HCT116 (cell line): ENCODE results near the gene PRR36. TPM values are rescaled to one million over a fixed set of nuclear protein-coding genes. Genes with fewer than 3 reads are reported as not detected.
A peak's percentile ranks its signal among the peaks of the same experiment; 100 is the strongest.

ENCODE experiments used
- ATAC-seq: fragments of 200-7000 bp; cut with Tn5 transposase; 2 replicates; pipeline ENCODE4 v1.9.1; 2020; ENCODE audit warnings: mild to moderate bottlenecking, moderate library complexity
- BruUV-seq: library from RNA; stranded (reverse); fragments of 400-500 nt; replicated peaks from 2 replicates; lab custom pipeline; 2021; lab: Mats Ljungman, UMichigan
- CTCF ChIA-PET: fragments of 300-600 bp; sonication (Branson Sonifier 250); formaldehyde crosslinking; loops from one replicate; lab custom pipeline; 2021; ENCODE audit warnings: antibody characterized with exemption; lab: Charles Lee
- POLR2A ChIA-PET: fragments of 300-600, 350-600 bp; sonication (Branson Sonifier 250); formaldehyde crosslinking; loops from one replicate; lab custom pipeline; 2021; ENCODE audit warnings: antibody characterized with exemption; lab: Charles Lee
- RAD21 ChIA-PET, 2 experiments: fragments of 300-600 bp; sonication (Branson Sonifier 250); formaldehyde crosslinking; loops; one replicate each; lab custom pipeline; 2023; ENCODE audit warnings: low total read pairs in 2 of 2; ENCODE audit not compliant: uncharacterized antibody in 2 of 2, unreplicated experiment in 2 of 2, low non-redundant PET in 1 of 2; lab: Charles Lee
- DNase-seq: peaks from one replicate; pipeline ENCODE4 v3.0.0-alpha.2; 2010; ENCODE audit warnings: low read depth, low spot score
- H2AFZ ChIP-seq: fragments of 200-600 bp; shearing (Covaris generic), sonication (generic); 2 replicates; pipeline ENCODE4 v1.6.1; 2017; ENCODE audit warnings: low read depth, mixed run types, mixed read lengths, antibody characterized with exemption, low read length; ENCODE audit not compliant: poor library complexity, severe bottlenecking
- H3K27ac ChIP-seq: 2 replicates; pipeline ENCODE4 v1.5.1; 2012; ENCODE audit warnings: low read depth, low read length
- H3K27me3 ChIP-seq: fragments of 200-600 bp; sonication (generic); 2 replicates; pipeline ENCODE4 v1.6.1; 2016; ENCODE audit warnings: mixed run types, low read length, mixed read lengths; ENCODE audit not compliant: insufficient read depth
- H3K36me3 ChIP-seq, 2 experiments: fragments of 200-500 bp in 1 of 2; fragments of 200-600 bp in 1 of 2; sonication (Bioruptor generic) in 1 of 2; sonication (generic) in 1 of 2; 2 replicates each; pipeline versions ENCODE4 v1.5.1 to v1.6.1; 2014 to 2016; ENCODE audit warnings: low read length in 2 of 2, inconsistent platforms in 1 of 2, mixed read lengths in 1 of 2, mixed run types in 1 of 2; ENCODE audit not compliant: insufficient read depth in 2 of 2, control insufficient read depth in 1 of 2
- H3K4me1 ChIP-seq, 2 experiments: fragments of 200-600 bp in 1 of 2; sonication (generic) in 1 of 2; 2 replicates each; pipeline versions ENCODE4 v1.5.1 to v1.6.1; 2012 to 2017; ENCODE audit warnings: low read length in 2 of 2, inconsistent platforms in 1 of 2, mild to moderate bottlenecking in 1 of 2, mixed read lengths in 1 of 2, mixed run types in 1 of 2, moderate library complexity in 1 of 2; ENCODE audit not compliant: insufficient read depth in 2 of 2, control insufficient read depth in 1 of 2
- H3K4me2 ChIP-seq: fragments of 200-600 bp; sonication (generic); 2 replicates; pipeline ENCODE4 v1.6.1; 2017; ENCODE audit warnings: mixed run types, low read length, mixed read lengths
- H3K4me3 ChIP-seq, 2 experiments: fragments of 200-600 bp in 1 of 2; sonication (generic) in 1 of 2; replicated peaks in 1 of 2; 2 replicates each; pipeline ENCODE4 v1.5.1; 2011 to 2016; ENCODE audit warnings: low read length in 2 of 2, control low read depth in 1 of 2, low read depth in 1 of 2, mild to moderate bottlenecking in 1 of 2, mixed read lengths in 1 of 2, mixed run types in 1 of 2
- H3K79me2 ChIP-seq: fragments of 200-600 bp; sonication (generic); 2 replicates; pipeline ENCODE4 v1.6.1; 2017; ENCODE audit warnings: mild to moderate bottlenecking, mixed run types, low read length, moderate library complexity, mixed read lengths; ENCODE audit not compliant: insufficient read depth
- H3K9ac ChIP-seq: fragments of 200-600 bp; sonication (generic); 2 replicates; pipeline ENCODE4 v1.6.1; 2016; ENCODE audit warnings: low read length, mixed read lengths
- H3K9me2 ChIP-seq: fragments of 200-600 bp; sonication (generic), shearing (Covaris generic); 2 replicates; pipeline ENCODE4 v1.6.1; 2017; ENCODE audit warnings: mixed run types, mild to moderate bottlenecking, moderate library complexity; ENCODE audit not compliant: insufficient read depth
- H3K9me3 ChIP-seq, 2 experiments: fragments of 200-500 bp in 1 of 2; fragments of 200-600 bp in 1 of 2; sonication (Bioruptor generic) in 1 of 2; sonication (generic) in 1 of 2; 2 replicates each; pipeline ENCODE4 v1.6.1; 2014 to 2017; ENCODE audit warnings: low read length in 2 of 2, mixed read lengths in 2 of 2, inconsistent platforms in 1 of 2, low read depth in 1 of 2, mild to moderate bottlenecking in 1 of 2, mixed run types in 1 of 2, moderate library complexity in 1 of 2; ENCODE audit not compliant: control insufficient read depth in 1 of 2, insufficient read depth in 1 of 2
- H4K20me1 ChIP-seq: fragments of 200-600 bp; sonication (generic), shearing (Covaris generic); 2 replicates; pipeline ENCODE4 v1.6.1; 2017; ENCODE audit warnings: mixed run types, mild to moderate bottlenecking, moderate library complexity; ENCODE audit not compliant: insufficient read depth
- ATF3 ChIP-seq: IDR thresholded peaks from 2 replicates; pipeline ENCODE4 v1.6.1; 2012
- CBX3 ChIP-seq: IDR thresholded peaks from 2 replicates; pipeline ENCODE4 v1.6.1; 2012; ENCODE audit warnings: low read depth
- CEBPB ChIP-seq: IDR thresholded peaks from 2 replicates; pipeline ENCODE4 v1.6.1; 2012; ENCODE audit warnings: low read depth
- CTCF ChIP-seq, 3 experiments: fragments of 200-600 bp in 1 of 3; sonication (generic) in 1 of 3; IDR thresholded peaks in 2 of 3; conservative IDR thresholded peaks in 1 of 3; 2 replicates each; pipeline ENCODE4 v1.5.1; 2012 to 2017; ENCODE audit warnings: low read depth in 2 of 3, low read length in 2 of 3, antibody characterized with exemption in 1 of 3, borderline replicate concordance in 1 of 3, control low read depth in 1 of 3, mild to moderate bottlenecking in 1 of 3, mixed read lengths in 1 of 3, mixed run types in 1 of 3, moderate library complexity in 1 of 3; ENCODE audit not compliant: insufficient read depth in 1 of 3
- EGR1 ChIP-seq: IDR thresholded peaks from 2 replicates; pipeline ENCODE4 v1.6.1; 2012; ENCODE audit warnings: low read depth
- EZH2 ChIP-seq: fragments of 200-600 bp; sonication (generic); IDR thresholded peaks from 2 replicates; pipeline ENCODE4 v1.6.1; 2017; ENCODE audit warnings: antibody characterized with exemption, mixed run types
- EZH2phosphoT487 ChIP-seq: fragments of 200-600 bp; IDR thresholded peaks from 2 replicates; pipeline ENCODE4 v1.6.1; 2018; ENCODE audit warnings: antibody characterized with exemption, borderline replicate concordance
- FOSL1 ChIP-seq: IDR thresholded peaks from 2 replicates; pipeline ENCODE4 v1.6.1; 2012; ENCODE audit warnings: low read depth
- JUND ChIP-seq: IDR thresholded peaks from 2 replicates; pipeline ENCODE4 v1.6.1; 2012
- MAX ChIP-seq: IDR thresholded peaks from 2 replicates; pipeline ENCODE4 v1.6.1; 2012
- POLR2AphosphoS5 ChIP-seq: IDR thresholded peaks from 2 replicates; pipeline ENCODE4 v1.6.1; 2011; ENCODE audit warnings: mild to moderate bottlenecking, low read depth, low read length, moderate library complexity
- RAD21 ChIP-seq: IDR thresholded peaks from 2 replicates; pipeline ENCODE4 v1.6.1; 2012; ENCODE audit warnings: low read depth, mild to moderate bottlenecking
- SIN3A ChIP-seq: IDR thresholded peaks from 2 replicates; pipeline ENCODE4 v1.6.1; 2012; ENCODE audit warnings: low read depth
- SP1 ChIP-seq: IDR thresholded peaks from 2 replicates; pipeline ENCODE4 v1.6.1; 2012; ENCODE audit warnings: low read depth
- TCF7L2 ChIP-seq: IDR thresholded peaks from 2 replicates; pipeline ENCODE4 v1.7.0; 2011; ENCODE audit warnings: borderline replicate concordance, inconsistent platforms; ENCODE audit not compliant: insufficient read depth, insufficient read length; ENCODE audit errors: extremely low read depth
- intact Hi-C: fragments of 100-400 bp; cut with micrococcal nuclease; formaldehyde crosslinking; loops from 2 replicates; pipeline ENCODE4 v1.10.0; 2022
- total RNA-seq: library from RNA; stranded (reverse); gene quantifications from one replicate; pipeline ENCODE4 v1.2.1, GENCODE V29; 2021; ENCODE audit not compliant: unreplicated experiment

Gene PRR36
- total RNA-seq, 1 experiment from 2014 or later, result 7.5 TPM

GRCh38 chr19:7922836-7923195 lies 48.6 kb upstream of the PRR36 start (continued):
- no peak for TF ChIP-seq CTCF (IDR thresholded peaks at IDR 0.05 in 2 of 3, conservative IDR thresholded peaks at IDR 0.05 in 1 of 3; ENCODE audit: borderline replicate concordance in 1 of 3, insufficient read depth in 1 of 3, low read depth in 2 of 3, low read length in 2 of 3)
- TF ChIP-seq SIN3A, result no peak

- Histone ChIP-seq H3K36me3 (peaks cover 0 to 12% of the 10 kb centered on the region in 2 experiments; a peak in 3 of 4 replicates), H3K4me2 (peak overlapping the region; percentile 82), H3K27ac (peak overlapping the region; percentile 81), H3K9me2 (no peaks in the 10 kb centered on the region), H2AFZ (no peak overlapping the region), H3K9ac (no peak overlapping the region), H3K4me3 (no peak overlapping the region), H4K20me1 (no peaks in the 10 kb centered on the region), H3K9me3 (no peaks in the 10 kb centered on the region), H3K4me1 (peaks cover 17 to 59% of the 10 kb centered on the region in 2 experiments; a peak in 3 of 4 replicates), H3K79me2 (peaks cover 10% of the 10 kb centered on the region; the same call in 1 of the 2 replicates), H3K27me3 (no peaks in the 10 kb centered on the region)
- ChIA-PET CTCF (interaction anchor here (3.6 to 5.2 kb wide), 2 partner anchors 22 to 53 kb away, joined by 30 to 41 read pairs; partner anchors contain the start of gene TIMM44), POLR2A (interaction anchor here (2.7 kb wide), 1 partner anchor 53 kb away, joined by 33 read pairs; no protein-coding TSS in a partner anchor), RAD21 (no interaction called here)
- BruUV-seq, result TSS peak; percentile 16
- ATAC-seq (no peak), DNase-seq (no peak)
- intact Hi-C loops, result loop anchor here (5.0 kb wide), 1 partner anchor 70 kb away; no protein-coding TSS in a partner anchor
- TF ChIP-seq ATF3, result no peak
- TF ChIP-seq CEBPB, result no peak
- TF ChIP-seq POLR2AphosphoS5, result no peak
- no peak for TF ChIP-seq TCF7L2
- TF ChIP-seq MAX, result no peak
- no peak for TF ChIP-seq FOSL1
- TF ChIP-seq CTCF (IDR thresholded peaks at IDR 0.05 in 2 of 3, conservative IDR thresholded peaks at IDR 0.05 in 1 of 3; ENCODE audit: borderline replicate concordance in 1 of 3, insufficient read depth in 1 of 3, low read depth in 2 of 3, low read length in 2 of 3), result no peak
- TF ChIP-seq EGR1, result no peak
- TF ChIP-seq RAD21, result no peak
- TF ChIP-seq EZH2phosphoT487, result no peak
- TF ChIP-seq CBX3, result no peak
- TF ChIP-seq SP1, result no peak
- TF ChIP-seq EZH2, result no peak
- TF ChIP-seq JUND, result no peak
These were observed 48.0 kb upstream of the PRR36 start for GRCh38 chr19:7921967-7922835.
